LNCaP clone FGC (cell line): ENCODE measurements around the gene PNKD.

ENCODE experiments used
- DNase-seq: peaks from one replicate; pipeline ENCODE4 v3.0.0-alpha.2; 2011; ENCODE audit warnings: low read depth
- H3K4me3 ChIP-seq: 2 replicates; pipeline ENCODE4 v1.5.1; 2011; ENCODE audit warnings: mild to moderate bottlenecking, low read depth, low read length, control low read depth
- CTCF ChIP-seq: IDR thresholded peaks from 2 replicates; pipeline ENCODE4 v1.5.1; 2012; ENCODE audit warnings: mild to moderate bottlenecking; ENCODE audit not compliant: control insufficient read depth, insufficient read depth; ENCODE audit errors: extremely low read depth

PNKD gene

GRCh38 chr2:218319813-218320365 lies 49.6 kb downstream of the PNKD start:
- no peak for TF ChIP-seq CTCF
- H3K4me3 ChIP-seq: no peak overlapping the region
- DNase-seq: no peak

- no peak overlapping the region for H3K4me3 ChIP-seq
- DNase-seq: no peak
- TF ChIP-seq CTCF: no peak
These were observed 50.5 kb downstream of the PNKD start for GRCh38 chr2:218320704-218321336.

- peak; percentile 89 for DNase-seq
- no peak for TF ChIP-seq CTCF
- H3K4me3 ChIP-seq: peak overlapping the region; percentile 78
These were observed 52.6 kb downstream of the PNKD start for GRCh38 chr2:218322768-218323525.

GRCh38 chr2:218323526-218324472 lies 53.5 kb downstream of the PNKD start:
- TF ChIP-seq CTCF: no peak
- no peak for DNase-seq
- H3K4me3 ChIP-seq: peak overlapping the region; percentile 78

GRCh38 chr2:218325566-218326160 lies 55.3 kb downstream of the PNKD start:
- H3K4me3 ChIP-seq: no peak overlapping the region
- no peak for DNase-seq
- no peak for TF ChIP-seq CTCF

- no peak overlapping the region for H3K4me3 ChIP-seq
- TF ChIP-seq CTCF: no peak
These were observed 56.0 kb downstream of the PNKD start for GRCh38 chr2:218326315-218326714.

More at GRCh38 chr2:218326315-218326714, 56.0 kb downstream of the PNKD start:
- no peak for DNase-seq
